BJ (cell line): ENCODE data around the gene ZNF439. TPM values are rescaled to one million over a fixed set of nuclear protein-coding genes. Genes with fewer than 3 reads are reported as not detected.
"Not testable (repeated sequence)": the region's sequence is repeated elsewhere in the genome, so short reads cannot be mapped to it uniquely, and the experiment has no call there.

Experiments
- CTCF ChIA-PET: fragments of 350-600 bp; formaldehyde crosslinking; extraction: SDS; loops from one replicate; lab custom pipeline; 2021; ENCODE audit warnings: antibody characterized with exemption, inconsistent platforms; lab: Yijun Ruan, JAX
- POLR2A ChIA-PET: fragments of 300-600 bp; sonication (Branson Sonifier 250); formaldehyde crosslinking; extraction: SDS; loops from one replicate; lab custom pipeline; 2021; ENCODE audit warnings: antibody characterized with exemption; lab: Charles Lee
- DNase-seq: peaks from one replicate; pipeline ENCODE4 v3.0.0-alpha.2; 2011; ENCODE audit warnings: low read depth
- H3K27me3 ChIP-seq: 2 replicates; pipeline ENCODE4 v1.6.0; 2011; ENCODE audit warnings: low read length; ENCODE audit not compliant: control insufficient read depth, insufficient read depth
- H3K36me3 ChIP-seq: 2 replicates; pipeline ENCODE4 v1.5.1; 2011; ENCODE audit warnings: low read length; ENCODE audit not compliant: control insufficient read depth, insufficient read depth
- H3K4me3 ChIP-seq: 2 replicates; pipeline ENCODE4 v1.5.1; 2011; ENCODE audit warnings: low read depth, mild to moderate bottlenecking, control low read depth, low read length
- polyA plus RNA-seq: library from polyadenylated mRNA; depleted of rRNA; stranded (reverse); fragments of >200 nt; gene quantifications from 2 replicates; pipeline ENCODE4 v1.2.3, GENCODE V29; 2011
- TF ChIP-seq, protein P1 (sequence below): IDR thresholded peaks from 2 replicates; pipeline ENCODE4 v1.5.1; 2011; ENCODE audit warnings: low read depth, mild to moderate bottlenecking, control low read depth, inconsistent platforms, low read length, moderate library complexity; ENCODE audit not compliant: insufficient read depth

The ZNF439 gene
- polyA plus RNA-seq, 1 experiment = 3.0 TPM

DNA sequence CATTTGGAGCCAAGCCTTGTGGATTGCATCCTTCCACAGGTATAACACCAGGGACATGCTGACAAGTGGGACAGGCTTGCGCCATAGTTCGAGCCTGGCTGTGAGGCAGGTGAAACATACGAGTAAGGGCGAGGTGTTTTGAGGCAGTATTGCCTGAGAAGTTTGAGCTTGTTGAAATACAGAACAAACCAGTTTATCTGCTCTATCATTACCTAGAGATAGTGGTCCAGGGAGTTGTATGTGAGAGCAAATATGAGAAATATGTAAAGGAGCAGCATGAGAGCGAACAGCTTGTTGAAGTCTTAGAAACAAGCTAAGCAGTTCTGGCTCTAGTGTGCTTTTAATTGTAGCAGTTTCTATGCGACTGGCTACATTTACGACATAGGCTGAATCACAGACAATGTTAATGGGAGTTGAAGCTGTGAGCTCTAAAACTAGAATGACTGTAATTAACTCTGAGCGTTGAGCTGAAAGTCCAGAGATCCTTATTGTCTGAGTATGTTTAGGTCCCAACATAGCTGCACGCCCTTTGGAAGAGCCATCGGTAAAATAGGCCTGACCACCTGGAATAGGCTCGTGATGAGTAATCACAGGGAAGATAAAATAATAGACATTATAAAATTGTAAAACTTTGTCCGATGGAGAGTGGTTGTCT lies 8.2 kb downstream of the ZNF439 start:
- Histone ChIP-seq H3K4me3 (no peak overlapping the region), H3K36me3 (peaks cover 11% of the 10 kb centered on the region; the same call in 1 of the 2 replicates), H3K27me3 (no peaks in the 10 kb centered on the region)
- TF ChIP-seq, protein P1, sequence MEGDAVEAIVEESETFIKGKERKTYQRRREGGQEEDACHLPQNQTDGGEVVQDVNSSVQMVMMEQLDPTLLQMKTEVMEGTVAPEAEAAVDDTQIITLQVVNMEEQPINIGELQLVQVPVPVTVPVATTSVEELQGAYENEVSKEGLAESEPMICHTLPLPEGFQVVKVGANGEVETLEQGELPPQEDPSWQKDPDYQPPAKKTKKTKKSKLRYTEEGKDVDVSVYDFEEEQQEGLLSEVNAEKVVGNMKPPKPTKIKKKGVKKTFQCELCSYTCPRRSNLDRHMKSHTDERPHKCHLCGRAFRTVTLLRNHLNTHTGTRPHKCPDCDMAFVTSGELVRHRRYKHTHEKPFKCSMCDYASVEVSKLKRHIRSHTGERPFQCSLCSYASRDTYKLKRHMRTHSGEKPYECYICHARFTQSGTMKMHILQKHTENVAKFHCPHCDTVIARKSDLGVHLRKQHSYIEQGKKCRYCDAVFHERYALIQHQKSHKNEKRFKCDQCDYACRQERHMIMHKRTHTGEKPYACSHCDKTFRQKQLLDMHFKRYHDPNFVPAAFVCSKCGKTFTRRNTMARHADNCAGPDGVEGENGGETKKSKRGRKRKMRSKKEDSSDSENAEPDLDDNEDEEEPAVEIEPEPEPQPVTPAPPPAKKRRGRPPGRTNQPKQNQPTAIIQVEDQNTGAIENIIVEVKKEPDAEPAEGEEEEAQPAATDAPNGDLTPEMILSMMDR = no peak
- CTCF ChIA-PET = interaction anchor here (0.6 to 0.9 kb wide), 4 partner anchors 9 to 437 kb away, joined by 3 to 4 read pairs (median 3); partner anchors contain the start of gene ZNF439
- POLR2A ChIA-PET = no interaction called here
- DNase-seq = no peak

GRCh38 chr19:11860721-11861120 lies 12.2 kb downstream of the ZNF439 start:
- POLR2A ChIA-PET = no interaction called here
- no peak overlapping the region for H3K4me3 ChIP-seq
- CTCF ChIA-PET = no interaction called here
- no peaks in the 10 kb centered on the region for H3K27me3 ChIP-seq
- DNase-seq = no peak
- H3K36me3 ChIP-seq = peaks cover under 1% of the 10 kb centered on the region; the same call in 1 of the 2 replicates
- TF ChIP-seq, protein P1 = no peak

DNA sequence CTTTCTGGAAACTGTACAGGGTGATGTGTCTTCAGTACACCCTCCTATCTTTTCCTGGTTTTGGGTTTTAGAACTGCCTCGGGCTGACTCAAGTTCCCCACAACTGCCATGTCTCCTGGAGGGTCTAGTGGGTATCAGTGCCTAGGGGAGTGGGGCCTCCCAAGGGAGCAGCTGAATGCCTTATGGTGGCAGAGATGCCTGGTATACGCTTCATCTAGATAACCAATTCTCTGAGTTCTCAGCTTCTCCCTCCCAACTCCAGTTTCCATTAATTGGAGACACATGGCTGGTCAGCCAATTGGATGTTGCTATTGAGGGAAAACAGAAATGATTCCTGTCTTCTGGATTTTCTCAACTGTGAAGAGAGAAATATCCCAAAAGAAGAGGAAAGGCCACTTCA lies 12.8 kb downstream of the ZNF439 start:
- POLR2A ChIA-PET = no interaction called here

DNA sequence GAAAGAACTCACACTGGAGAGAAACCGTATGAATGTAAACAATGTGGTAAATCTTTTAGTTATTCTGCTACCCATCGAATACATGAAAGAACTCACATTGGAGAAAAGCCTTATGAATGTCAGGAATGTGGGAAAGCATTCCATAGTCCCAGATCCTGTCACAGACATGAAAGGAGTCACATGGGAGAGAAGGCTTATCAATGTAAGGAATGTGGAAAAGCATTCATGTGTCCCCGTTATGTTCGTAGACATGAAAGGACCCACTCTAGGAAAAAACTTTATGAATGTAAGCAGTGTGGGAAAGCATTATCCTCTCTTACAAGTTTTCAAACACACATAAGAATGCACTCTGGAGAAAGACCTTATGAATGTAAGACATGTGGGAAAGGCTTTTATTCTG lies 19.2 kb downstream of the ZNF439 start:
- POLR2A ChIA-PET, DNase-seq: not testable (repeated sequence)

More for the DNA sequence above, 12.8 kb downstream of the ZNF439 start:
- no peak for DNase-seq
- Histone ChIP-seq H3K36me3 (no peaks in the 10 kb centered on the region), H3K27me3 (no peaks in the 10 kb centered on the region), H3K4me3 (no peak overlapping the region)
- CTCF ChIA-PET = no interaction called here
- TF ChIP-seq, protein P1 = no peak

GRCh38 chr19:11868188-11868587 lies 19.7 kb downstream of the ZNF439 start:
- DNase-seq = no peak
- TF ChIP-seq, protein P1 = no peak
- CTCF ChIA-PET = no interaction called here

More for the DNA sequence above, 19.2 kb downstream of the ZNF439 start:
- H3K36me3 ChIP-seq, CTCF ChIA-PET, H3K4me3 ChIP-seq, H3K27me3 ChIP-seq: not testable (repeated sequence)

More at GRCh38 chr19:11868188-11868587, 19.7 kb downstream of the ZNF439 start:
- no peaks in the 10 kb centered on the region for H3K27me3 ChIP-seq
- H3K36me3 ChIP-seq = peaks cover 3% of the 10 kb centered on the region
- POLR2A ChIA-PET = no interaction called here
- no peak overlapping the region for H3K4me3 ChIP-seq
